MCF 10A (cell line): ENCODE measurements around the gene KANSL3. TPM values are rescaled to one million over a fixed set of nuclear protein-coding genes. Genes with fewer than 3 reads are reported as not detected.

Experiments used
- BruUV-seq: library from RNA; stranded (reverse); fragments of 400-500 nt; replicated peaks from 2 replicates; lab custom pipeline; 2021; lab: Mats Ljungman, UMichigan
- CTCF ChIA-PET: fragments of 300-600 bp; sonication (Branson Sonifier 250); formaldehyde crosslinking; extraction: SDS; loops from one replicate; lab custom pipeline; 2021; ENCODE audit warnings: antibody characterized with exemption, inconsistent platforms; lab: Yijun Ruan, JAX
- POLR2A ChIA-PET: fragments of 300-600, 350-650 bp; sonication (Branson Sonifier 250); formaldehyde crosslinking; extraction: SDS; loops from one replicate; lab custom pipeline; 2020; ENCODE audit warnings: antibody characterized with exemption, inconsistent platforms; lab: Yijun Ruan, JAX
- DNase-seq: peaks from one replicate; pipeline ENCODE4 v3.0.0-alpha.2; 2018; ENCODE audit not compliant: unreplicated experiment
- H3K27ac Mint-ChIP-seq: one replicate; pipeline ENCODE4 v1.8.0; 2022; ENCODE audit warnings: mild to moderate bottlenecking, low read depth, mixed read lengths; ENCODE audit not compliant: unreplicated experiment
- H3K27me3 Mint-ChIP-seq: one replicate; pipeline ENCODE4 v1.8.0; 2022; ENCODE audit warnings: mixed read lengths; ENCODE audit not compliant: insufficient read depth, unreplicated experiment
- H3K36me3 Mint-ChIP-seq: one replicate; pipeline ENCODE4 v1.8.0; 2022; ENCODE audit warnings: mild to moderate bottlenecking, moderate library complexity, mixed read lengths; ENCODE audit not compliant: insufficient read depth, unreplicated experiment
- H3K4me1 Mint-ChIP-seq: one replicate; pipeline ENCODE4 v1.8.0; 2022; ENCODE audit warnings: mixed read lengths; ENCODE audit not compliant: insufficient read depth, unreplicated experiment
- H3K4me3 Mint-ChIP-seq: one replicate; pipeline ENCODE4 v1.8.0; 2022; ENCODE audit warnings: mild to moderate bottlenecking, moderate library complexity, mixed read lengths; ENCODE audit not compliant: unreplicated experiment
- H3K9me3 Mint-ChIP-seq: one replicate; pipeline ENCODE4 v1.8.0; 2022; ENCODE audit warnings: mixed read lengths; ENCODE audit not compliant: unreplicated experiment
- CTCF ChIP-seq: fragments of 200-600 bp; IDR thresholded peaks from one replicate; pipeline ENCODE4 v1.8.0; 2022; ENCODE audit warnings: antibody characterized with exemption, mild to moderate bottlenecking; ENCODE audit not compliant: unreplicated experiment
- intact Hi-C: fragments of 100-400 bp; cut with micrococcal nuclease; formaldehyde crosslinking; loops from 2 replicates; pipeline ENCODE4 v1.14.1; 2022
- total RNA-seq: library from RNA; stranded (reverse); gene quantifications from 2 replicates; pipeline ENCODE4 v1.2.3, GENCODE V29; 2022

KANSL3 gene
- total RNA-seq, 1 experiment from 2014 or later: 41.4 TPM

- no peak for TF ChIP-seq CTCF
- no peaks in the 10 kb centered on the region for H3K4me1 Mint-ChIP-seq
- no peak for DNase-seq
- no peaks in the 10 kb centered on the region for H3K36me3 Mint-ChIP-seq
- POLR2A ChIA-PET: interaction anchor here (1.0 kb wide), 1 partner anchor 17 kb away, joined by 3 read pairs; no protein-coding TSS in a partner anchor
- no TSS peak for BruUV-seq
- CTCF ChIA-PET: interaction anchor here (0.6 to 1.0 kb wide), 2 partner anchors 97 to 405 kb away, joined by 3 read pairs; no protein-coding TSS in a partner anchor
- H3K4me3 Mint-ChIP-seq: no peak overlapping the region
- no peak overlapping the region for H3K27ac Mint-ChIP-seq
- no peaks in the 10 kb centered on the region for H3K27me3 Mint-ChIP-seq
- intact Hi-C loops: no loop called here
- no peaks in the 10 kb centered on the region for H3K9me3 Mint-ChIP-seq
These were observed 13.7 kb upstream of the KANSL3 start for GRCh38 chr2:96651793-96652192.

GRCh38 chr2:96649342-96649741 lies 11.2 kb upstream of the KANSL3 start:
- ChIA-PET POLR2A (interaction anchor here (1.6 kb wide), 1 partner anchor 12 kb away, joined by 6 read pairs; no protein-coding TSS in a partner anchor), CTCF (interaction anchor here (0.7 kb wide), 1 partner anchor 9 kb away, joined by 4 read pairs; no protein-coding TSS in a partner anchor)
- DNase-seq: no peak
- no peaks in the 10 kb centered on the region for H3K4me1 Mint-ChIP-seq
- intact Hi-C loops: no loop called here
- TF ChIP-seq CTCF: no peak
- BruUV-seq: no TSS peak
- H3K27ac Mint-ChIP-seq: no peak overlapping the region
- H3K9me3 Mint-ChIP-seq: no peaks in the 10 kb centered on the region
- no peak overlapping the region for H3K4me3 Mint-ChIP-seq
- no peaks in the 10 kb centered on the region for H3K36me3 Mint-ChIP-seq
- no peaks in the 10 kb centered on the region for H3K27me3 Mint-ChIP-seq

GRCh38 chr2:96648306-96648930 lies 10.3 kb upstream of the KANSL3 start:
- ChIA-PET CTCF (no interaction called here), POLR2A (interaction anchor here (1.6 kb wide), 1 partner anchor 11 kb away, joined by 6 read pairs; no protein-coding TSS in a partner anchor)
- intact Hi-C loops: no loop called here
- no TSS peak for BruUV-seq
- no peak for DNase-seq
- Mint-ChIP-seq H3K9me3 (no peaks in the 10 kb centered on the region), H3K4me3 (no peak overlapping the region), H3K27ac (no peak overlapping the region), H3K27me3 (no peaks in the 10 kb centered on the region), H3K36me3 (no peaks in the 10 kb centered on the region), H3K4me1 (no peaks in the 10 kb centered on the region)
- no peak for TF ChIP-seq CTCF

GRCh38 chr2:96647681-96648080 lies 9.6 kb upstream of the KANSL3 start:
- no TSS peak for BruUV-seq
- H3K36me3 Mint-ChIP-seq: no peaks in the 10 kb centered on the region
- POLR2A ChIA-PET: no interaction called here
- no peak overlapping the region for H3K27ac Mint-ChIP-seq
- CTCF ChIA-PET: no interaction called here
- intact Hi-C loops: no loop called here
- H3K4me3 Mint-ChIP-seq: no peak overlapping the region
- no peaks in the 10 kb centered on the region for H3K9me3 Mint-ChIP-seq
- no peaks in the 10 kb centered on the region for H3K4me1 Mint-ChIP-seq
- TF ChIP-seq CTCF: no peak
- DNase-seq: no peak
- H3K27me3 Mint-ChIP-seq: no peaks in the 10 kb centered on the region
